K562 (cell line): ENCODE data around the gene HERPUD2. TPM values are rescaled to one million over a fixed set of nuclear protein-coding genes. Genes with fewer than 3 reads are reported as not detected.
A peak's percentile ranks its signal among the peaks of the same experiment; 100 is the strongest.

Source experiments
- ATAC-seq: fragments of 200-7000 bp; cut with Tn5 transposase; 3 replicates; pipeline ENCODE4 v1.9.1; 2020; ENCODE audit warnings: moderate library complexity
- BruUV-seq: library from RNA; stranded (reverse); fragments of 400-500 nt; replicated peaks from 2 replicates; lab custom pipeline; 2021; lab: Mats Ljungman, UMichigan
- CTCF ChIA-PET: fragments of 300-600 bp; formaldehyde crosslinking; extraction: SDS; loops from one replicate; lab custom pipeline; 2021; ENCODE audit warnings: low intra/inter-chr PET ratio; lab: Yijun Ruan, JAX
- POLR2A ChIA-PET: fragments of 300-600, 350-650 bp; sonication (Branson Sonifier 250); formaldehyde crosslinking; extraction: SDS; loops from one replicate; lab custom pipeline; 2021; ENCODE audit warnings: antibody characterized with exemption, inconsistent platforms; lab: Yijun Ruan, JAX
- DNase-seq, 4 experiments: peaks; one replicate each; pipeline versions ENCODE4 v3.0.0 to v3.0.0-alpha.2; 2011 to 2018; ENCODE audit warnings: low spot score in 3 of 4, mixed read lengths in 3 of 4; ENCODE audit errors: extremely low read depth in 1 of 4
- FAIRE-seq: peaks from 2 replicates; lab custom pipeline; 2011; peaks lifted over from hg19 to GRCh38; lab: Jason Lieb, UNC
- H2AFZ ChIP-seq: 2 replicates; pipeline ENCODE4 v1.6.0; 2011; ENCODE audit warnings: low read depth, low read length, control low read depth, inconsistent platforms
- H3K27ac ChIP-seq: fragments of 200-600 bp; 3 replicates; pipeline ENCODE4 v1.8.0; 2011; ENCODE audit warnings: low read depth, mild to moderate bottlenecking, control low read depth, inconsistent platforms, low read length, moderate library complexity, mixed read lengths; ENCODE audit errors: extremely low read depth
- H3K27me3 ChIP-seq, 2 experiments: fragments of 300-600 bp in 1 of 2; 2 replicates in 1 of 2; 3 replicates in 1 of 2; pipeline versions ENCODE4 v1.6.0 to v1.8.0; 2011; ENCODE audit warnings: inconsistent platforms in 2 of 2, low read length in 2 of 2, mild to moderate bottlenecking in 1 of 2, mixed read lengths in 1 of 2, moderate library complexity in 1 of 2; ENCODE audit not compliant: control insufficient read depth in 2 of 2, insufficient read depth in 2 of 2
- H3K36me3 ChIP-seq: fragments of 300-600 bp; 3 replicates; pipeline ENCODE4 v1.8.0; 2011; ENCODE audit warnings: mild to moderate bottlenecking, low read length, inconsistent platforms; ENCODE audit not compliant: control insufficient read depth, insufficient read depth
- H3K4me1 ChIP-seq, 2 experiments: fragments of 200-600 bp in 1 of 2; replicated peaks in 1 of 2; 2 replicates in 1 of 2; 3 replicates in 1 of 2; pipeline versions ENCODE4 v1.5.1 to v1.8.0; 2011; ENCODE audit warnings: inconsistent platforms in 2 of 2, low read length in 2 of 2, mild to moderate bottlenecking in 1 of 2, mixed read lengths in 1 of 2, moderate library complexity in 1 of 2; ENCODE audit not compliant: control insufficient read depth in 2 of 2, insufficient read depth in 2 of 2
- H3K4me2 ChIP-seq: 2 replicates; pipeline ENCODE4 v1.6.1; 2011; ENCODE audit warnings: low read length, control low read depth, inconsistent platforms, mixed read lengths; ENCODE audit not compliant: insufficient read depth
- H3K4me3 ChIP-seq: fragments of 200-600 bp; sonication (generic), shearing (Covaris generic); 2 replicates; pipeline ENCODE4 v1.5.1; 2016; ENCODE audit warnings: control low read depth, inconsistent platforms
- H3K79me2 ChIP-seq: fragments of 200-600 bp; 3 replicates; pipeline ENCODE4 v1.8.0; 2011; ENCODE audit warnings: low read length, inconsistent platforms; ENCODE audit not compliant: control insufficient read depth, insufficient read depth
- H3K9ac ChIP-seq, 2 experiments: 2 replicates each; pipeline versions ENCODE4 v1.6.0 to v1.6.1; 2011; ENCODE audit warnings: low read depth in 2 of 2, low read length in 2 of 2, control low read depth in 1 of 2, inconsistent platforms in 1 of 2, mild to moderate bottlenecking in 1 of 2, mixed read lengths in 1 of 2; ENCODE audit not compliant: insufficient read depth in 1 of 2
- H3K9me1 ChIP-seq: one replicate; pipeline ENCODE4 v1.6.0; 2011; ENCODE audit warnings: inconsistent platforms, mild to moderate bottlenecking, low read length, moderate library complexity; ENCODE audit not compliant: control insufficient read depth, insufficient read depth
- H3K9me3 ChIP-seq: replicated peaks from 2 replicates; pipeline ENCODE4 v1.5.1; 2011; ENCODE audit warnings: low read depth, low read length, inconsistent platforms; ENCODE audit not compliant: control insufficient read depth, insufficient read depth
- H4K20me1 ChIP-seq: replicated peaks from 2 replicates; pipeline ENCODE4 v1.6.1; 2011; ENCODE audit warnings: low read length, inconsistent platforms, mixed read lengths; ENCODE audit not compliant: control insufficient read depth, insufficient read depth
- ATF6 ChIP-seq: sonication (generic); formaldehyde crosslinking; IDR thresholded peaks from 2 replicates; pipeline ENCODE4 v1.4.0; 2020; ENCODE audit warnings: mild to moderate bottlenecking, missing genetic modification reagents
- C11orf30 ChIP-seq: fragments of 450-650 bp; IDR thresholded peaks from 2 replicates; pipeline ENCODE4 v1.6.1; 2016; ENCODE audit warnings: low read depth, mild to moderate bottlenecking
- CBFA2T3 ChIP-seq: fragments of 450-650 bp; IDR thresholded peaks from 2 replicates; pipeline ENCODE4 v1.6.1; 2017
- CREB3 ChIP-seq: fragments of 450-650 bp; conservative IDR thresholded peaks from 2 replicates; pipeline ENCODE4 v1.6.1; 2016; ENCODE audit warnings: missing genetic modification characterization, low read depth, mild to moderate bottlenecking, missing compliant biosample characterization, moderate library complexity
- HDAC3 ChIP-seq: fragments of 450-650 bp; IDR thresholded peaks from 2 replicates; pipeline ENCODE4 v1.6.1; 2018; ENCODE audit warnings: borderline replicate concordance, mild to moderate bottlenecking, moderate library complexity; ENCODE audit not compliant: partially characterized antibody
- MBD1 ChIP-seq: fragments of 250-450 bp; sonication (Bioruptor Pico); IDR thresholded peaks from 2 replicates; pipeline ENCODE4 v1.8.0; 2022; ENCODE audit warnings: inconsistent platforms
- MTA3 ChIP-seq: fragments of 450-650 bp; formaldehyde crosslinking; IDR thresholded peaks from 2 replicates; pipeline ENCODE4 v1.6.1; 2017; ENCODE audit warnings: mild to moderate bottlenecking, borderline replicate concordance
- NFATC3 ChIP-seq: fragments of 450-650 bp; IDR thresholded peaks from 2 replicates; pipeline ENCODE4 v1.6.1; 2017; ENCODE audit warnings: mild to moderate bottlenecking
- NR0B1 ChIP-seq: fragments of 450-650 bp; IDR thresholded peaks from one replicate; pipeline ENCODE4 v1.6.1; 2018; ENCODE audit warnings: mild to moderate bottlenecking, moderate library complexity; ENCODE audit not compliant: partially characterized antibody
- PHTF2 ChIP-seq: fragments of 250-450 bp; sonication (Bioruptor Pico); IDR thresholded peaks from 2 replicates; pipeline ENCODE4 v1.5.0; 2021; ENCODE audit warnings: mild to moderate bottlenecking
- SNIP1 ChIP-seq: fragments of 450-650 bp; IDR thresholded peaks from 2 replicates; pipeline ENCODE4 v1.7.1; 2017; ENCODE audit warnings: low read depth, mild to moderate bottlenecking
- ZBTB34 ChIP-seq: fragments of 250-450 bp; sonication (Bioruptor Pico); IDR thresholded peaks from 2 replicates; pipeline ENCODE4 v1.8.0; 2021; ENCODE audit warnings: mild to moderate bottlenecking, moderate library complexity
- ZBTB8A ChIP-seq: fragments of 450-650 bp; IDR thresholded peaks from 2 replicates; pipeline ENCODE4 v1.6.1; 2018; ENCODE audit warnings: mild to moderate bottlenecking, moderate library complexity; ENCODE audit not compliant: partially characterized antibody
- ZNF232 ChIP-seq: sonication (generic); formaldehyde crosslinking; IDR thresholded peaks from 2 replicates; pipeline ENCODE4 v1.8.0; 2022; ENCODE audit warnings: mild to moderate bottlenecking, missing genetic modification reagents
- WGBS: fragments of 100-300 bp; shearing (Covaris generic); methylation state at CpG from one replicate; pipeline ENCODE4 v1.1.6; 2016; ENCODE audit warnings: low coverage, mixed read lengths; ENCODE audit not compliant: insufficient coverage; ENCODE audit errors: missing lambda C conversion rate; 5-methylcytosine and 5-hydroxymethylcytosine counted together
- in situ Hi-C: fragments of 300-500 bp; cut with MboI; formaldehyde crosslinking; loops from 4 replicates; pipeline ENCODE4 v1.15.0; 2018; ENCODE audit warnings: inconsistent platforms, mixed read lengths
- intact Hi-C: fragments of 100-400 bp; cut with micrococcal nuclease; formaldehyde crosslinking; loops from 2 replicates; pipeline ENCODE4 v1.14.2; 2022
- polyA plus RNA-seq, 8 experiments: library from polyadenylated mRNA; depleted of rRNA in 4 of 8; stranded (reverse) in 5 of 8; unstranded in 3 of 8; fragments of >200 nt; fragmentation: Nextera tagmentation in 2 of 8; fragmentation: Illumina TruSeq in 1 of 8; extraction: Ambion mirVana in 2 of 8; extraction: Trizol in 1 of 8; gene quantifications; 2 replicates each; pipeline versions ENCODE4 v1.2.1 to v1.2.3, GENCODE V29; 2011 to 2014; ENCODE audit warnings: inconsistent platforms in 1 of 8, missing spikeins in 1 of 8
- total RNA-seq, 7 experiments: library from RNA; depleted of rRNA in 6 of 7; stranded (reverse); fragments of >200 nt in 6 of 7; fragmentation: Illumina TruSeq in 2 of 7; extraction: Trizol in 2 of 7; gene quantifications; 2 replicates each; pipeline versions ENCODE4 v1.2.1 to v1.2.3, GENCODE V29; 2011 to 2021; ENCODE audit warnings: low replicate concordance in 1 of 7

The HERPUD2 gene
- total and polyA plus RNA-seq, 9 of the 15 experiments (the other 6 are each of a cell fraction or from before 2014, with no cell fraction given), result 4.1 to 28.5 (median 12.3) TPM

GRCh38 chr7:35646289-35647023, 48.5 kb downstream of the HERPUD2 start:
- FAIRE-seq (no peak), ATAC-seq (no peak), DNase-seq (no peak)
- ChIA-PET CTCF (interaction anchor here (0.6 kb wide), 1 partner anchor 97 kb away, joined by 3 read pairs; no protein-coding TSS in a partner anchor), POLR2A (interaction anchor here (0.7 to 0.9 kb wide), 2 partner anchors 9 to 231 kb away, joined by 3 to 4 read pairs; no protein-coding TSS in a partner anchor)
- Histone ChIP-seq H3K4me2 (no peak overlapping the region), H3K4me3 (no peak overlapping the region), H3K27ac (no peak overlapping the region), H3K4me1 (peaks cover 0 to 13% of the 10 kb centered on the region in 2 experiments; a peak in 2 of 5 replicates), H3K9me1 (no peaks in the 10 kb centered on the region), H2AFZ (peak overlapping the region; percentile 52; the same call in 1 of the 2 replicates), H3K79me2 (peaks cover 2% of the 10 kb centered on the region; the same call in 1 of the 3 replicates), H3K36me3 (peaks cover 2% of the 10 kb centered on the region; the same call in 1 of the 3 replicates), H4K20me1 (no peaks in the 10 kb centered on the region), H3K9me3 (no peaks in the 10 kb centered on the region), H3K27me3 (no peaks in the 10 kb centered on the region), H3K9ac (no peak overlapping the region)
- intact Hi-C loops (no loop called here), in situ Hi-C loops (no loop called here)
- 76% methylated on average over 3 of the region's 3 CpGs for WGBS
- BruUV-seq, result no TSS peak
- TF ChIP-seq ZNF232 (CRISPR knock-in tag) (no peak), ATF6 (no peak), CBFA2T3 (no peak), CREB3 (tag) (no peak), MTA3 (no peak), ZBTB8A (no peak), SNIP1 (no peak), HDAC3 (no peak), ZBTB34 (CRISPR knock-in tag) (no peak), NR0B1 (no peak), MBD1 (CRISPR knock-in tag) (no peak), NFATC3 (no peak), C11orf30 (no peak), PHTF2 (CRISPR knock-in tag) (no peak)
